ENCODE measurements around the gene DRAXIN. TPM values are rescaled to one million over a fixed set of nuclear protein-coding genes. Genes with fewer than 3 reads are reported as not detected.

The DRAXIN gene
- total RNA-seq, 3 donors from 2014 or later (not counting 1 experiment from before 2014, with no cell fraction given) = 10.9 to 24.9 (median 12.1) TPM

GRCh38 chr1:11651017-11651416 is 40.5 kb upstream of the DRAXIN start:
- peak in 1 of 2 donors; percentile 20 for DNase-seq
- Histone ChIP-seq H3K27me3 (ENCODE audit: control insufficient read depth, insufficient read depth, low read length) (no peaks in the 10 kb centered on the region), H3K4me1 (ENCODE audit: control insufficient read depth, insufficient read depth, low read length) (peaks cover 50% of the 10 kb centered on the region), H3K9me3 (ENCODE audit: control insufficient read depth, insufficient read depth, low read length) (no peaks in the 10 kb centered on the region), H3K27ac (ENCODE audit: low read length) (no peak overlapping the region), H3K4me3 (ENCODE audit: low read length) (no peak overlapping the region), H3K36me3 (ENCODE audit: control insufficient read depth, insufficient read depth, low read length) (no peaks in the 10 kb centered on the region)
- no peaks in the 10 kb centered on the region for H3K9me3 Mint-ChIP-seq
- WGBS (ENCODE audit: insufficient coverage) = 77% methylated on average over 4 of the region's 4 CpGs
- no peak for ATAC-seq
- H3K4me3 Mint-ChIP-seq = peak overlapping the region; percentile 79
- no peaks in the 10 kb centered on the region for H3K27me3 Mint-ChIP-seq (ENCODE audit: low read depth in 2 of 2)
- no peaks in the 10 kb centered on the region for H3K36me3 Mint-ChIP-seq
- H3K27ac Mint-ChIP-seq = peak overlapping the region; percentile 73 to 80
- peaks cover 9 to 41% of the 10 kb centered on the region in 2 donors for H3K4me1 Mint-ChIP-seq
- intact Hi-C loops (cut with micrococcal nuclease) = loop anchor here (2.0 to 10.0 kb wide), 2 partner anchors 14 to 154 kb away; partner anchors contain the start of genes CLCN6, FBXO6 and MTHFR
- no peak for TF ChIP-seq CTCF (IDR thresholded peaks at IDR 0.05)

GRCh38 chr1:11652203-11652780 is 39.2 kb upstream of the DRAXIN start:
- no peaks in the 10 kb centered on the region for H3K27me3 Mint-ChIP-seq (ENCODE audit: low read depth in 2 of 2)
- no peak overlapping the region for H3K4me3 ChIP-seq (ENCODE audit: low read length)
- DNase-seq (no peak), ATAC-seq (no peak)
- intact Hi-C loops (cut with micrococcal nuclease) = loop anchor here (10.0 kb wide), 1 partner anchor 153 kb away; the partner anchor contains the start of genes CLCN6 and MTHFR
- H3K9me3 ChIP-seq (ENCODE audit: control insufficient read depth, insufficient read depth, low read length) = no peaks in the 10 kb centered on the region
- TF ChIP-seq CTCF (IDR thresholded peaks at IDR 0.05) = no peak
- H3K4me1 ChIP-seq (ENCODE audit: control insufficient read depth, insufficient read depth, low read length) = peaks cover 50% of the 10 kb centered on the region
- WGBS (ENCODE audit: insufficient coverage) = 97% methylated on average over 11 of the region's 11 CpGs
- H3K27ac ChIP-seq (ENCODE audit: low read length) = no peak overlapping the region
- no peaks in the 10 kb centered on the region for H3K36me3 ChIP-seq (ENCODE audit: control insufficient read depth, insufficient read depth, low read length)
- H3K4me1 Mint-ChIP-seq = peaks cover 9 to 35% of the 10 kb centered on the region in 2 donors
- H3K9me3 Mint-ChIP-seq = no peaks in the 10 kb centered on the region
- no peaks in the 10 kb centered on the region for H3K27me3 ChIP-seq (ENCODE audit: control insufficient read depth, insufficient read depth, low read length)
- no peaks in the 10 kb centered on the region for H3K36me3 Mint-ChIP-seq
- peak overlapping the region in 1 of 2 donors; percentile 80 for H3K27ac Mint-ChIP-seq
- H3K4me3 Mint-ChIP-seq = peak overlapping the region; percentile 2

- no peak for DNase-seq
- H3K4me1 Mint-ChIP-seq = peaks cover 9 to 35% of the 10 kb centered on the region in 2 donors
- WGBS (ENCODE audit: insufficient coverage) = 86% methylated on average over 17 of the region's 17 CpGs
- no peak for TF ChIP-seq CTCF (IDR thresholded peaks at IDR 0.05)
- intact Hi-C loops (cut with micrococcal nuclease) = loop anchor here (10.0 kb wide), 1 partner anchor 152 kb away; the partner anchor contains the start of genes CLCN6 and MTHFR
- H3K9me3 Mint-ChIP-seq = no peaks in the 10 kb centered on the region
- no peaks in the 10 kb centered on the region for H3K27me3 Mint-ChIP-seq (ENCODE audit: low read depth in 2 of 2)
- Histone ChIP-seq H3K4me1 (ENCODE audit: control insufficient read depth, insufficient read depth, low read length) (peaks cover 50% of the 10 kb centered on the region), H3K36me3 (ENCODE audit: control insufficient read depth, insufficient read depth, low read length) (no peaks in the 10 kb centered on the region), H3K27ac (ENCODE audit: low read length) (no peak overlapping the region), H3K27me3 (ENCODE audit: control insufficient read depth, insufficient read depth, low read length) (no peaks in the 10 kb centered on the region), H3K4me3 (ENCODE audit: low read length) (no peak overlapping the region), H3K9me3 (ENCODE audit: control insufficient read depth, insufficient read depth, low read length) (no peaks in the 10 kb centered on the region)
- H3K36me3 Mint-ChIP-seq = no peaks in the 10 kb centered on the region
- H3K27ac Mint-ChIP-seq = peak overlapping the region in 1 of 2 donors; percentile 80
- peak overlapping the region; percentile 64 for H3K4me3 Mint-ChIP-seq
- no peak for ATAC-seq
These were observed 38.2 kb upstream of the DRAXIN start for GRCh38 chr1:11653101-11653860.
